Measurements from ENCODE around the gene DCDC2B. TPM values are rescaled to one million over a fixed set of nuclear protein-coding genes. Genes with fewer than 3 reads are reported as not detected.

DCDC2B gene
- polyA plus RNA-seq, 1 donor from 2014 or later: not detected

DNA sequence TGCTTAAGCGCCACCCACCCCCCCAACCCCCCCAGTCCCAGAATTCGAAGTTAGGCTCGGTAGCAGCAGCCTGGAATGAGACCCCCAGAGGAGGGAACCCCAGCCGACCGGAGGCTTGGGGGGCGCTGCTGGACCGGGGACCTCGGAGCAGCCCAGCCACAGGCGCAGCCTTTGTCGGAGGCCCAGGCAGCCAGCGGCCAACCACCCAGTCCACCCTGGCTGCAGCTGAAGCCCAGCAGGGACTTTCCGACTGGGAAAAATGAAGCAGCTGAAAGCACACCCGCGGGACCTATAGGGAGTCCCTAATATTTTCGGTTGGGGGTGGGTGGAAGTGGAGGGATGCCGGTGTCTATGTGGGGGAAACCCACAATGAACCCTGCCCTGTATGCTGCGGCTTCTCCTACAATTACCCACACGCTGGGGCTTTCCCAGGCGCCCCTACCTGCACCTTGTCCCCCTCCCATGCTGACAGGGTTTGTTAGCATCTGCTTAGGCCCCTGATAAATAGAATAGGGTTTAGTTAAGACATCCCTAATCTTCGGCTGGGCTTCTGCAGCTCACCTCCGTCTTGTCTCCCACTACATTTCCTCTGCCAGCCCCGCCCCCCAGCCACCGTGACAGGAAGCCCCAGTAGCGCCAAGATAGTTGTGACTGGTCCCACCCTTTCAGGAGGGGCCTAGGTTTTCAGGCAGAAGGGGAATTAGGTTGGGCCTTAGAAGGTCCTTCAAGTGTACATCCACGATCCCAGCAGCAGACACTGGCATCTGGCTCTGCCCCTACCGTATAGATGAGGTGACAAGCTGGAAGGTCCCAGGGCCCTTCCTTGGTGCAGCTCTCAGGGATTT lies 7.7 kb upstream of the DCDC2B start:
- Mint-ChIP-seq H3K36me3 (peaks cover 3% of the 10 kb centered on the region), H3K4me1 (peaks cover 22 to 32% (median 25%) of the 10 kb centered on the region in 3 donors), H3K4me3 (peak overlapping the region; percentile 90 to 95 (median 93)), H3K27ac (peak overlapping the region; percentile 91 to 96 (median 93)), H3K9me3 (no peaks in the 10 kb centered on the region), H3K27me3 (peaks cover under 1% of the 10 kb centered on the region)

DNA sequence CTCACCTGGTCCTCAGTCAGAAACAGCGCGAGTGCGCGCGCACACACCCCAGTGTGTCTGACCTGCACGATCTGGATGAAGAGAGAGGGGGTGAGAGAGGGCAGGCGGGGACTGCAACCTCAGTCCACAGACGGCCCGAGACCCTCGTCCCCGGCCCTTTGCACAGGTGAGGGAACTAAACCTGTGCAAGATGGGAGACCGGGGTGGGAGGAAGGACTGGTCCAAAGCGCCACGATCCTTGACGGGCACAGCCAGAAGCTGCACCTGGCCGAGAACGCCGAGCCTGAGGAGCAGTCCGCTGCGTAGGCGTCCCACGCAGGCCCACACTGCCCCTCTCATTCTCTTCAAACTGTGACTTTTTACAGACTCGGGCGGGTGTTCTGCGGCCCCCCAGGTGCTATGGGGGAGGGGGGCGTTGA lies 3.9 kb upstream of the DCDC2B start:
- peaks cover 3% of the 10 kb centered on the region for H3K36me3 Mint-ChIP-seq
- peaks cover 3% of the 10 kb centered on the region for H3K27me3 Mint-ChIP-seq
- H3K4me1 Mint-ChIP-seq: peaks cover 36 to 48% (median 38%) of the 10 kb centered on the region in 3 donors
- no peaks in the 10 kb centered on the region for H3K9me3 Mint-ChIP-seq
- peak overlapping the region; percentile 47 to 95 (median 86) for H3K4me3 Mint-ChIP-seq
- peak overlapping the region; percentile 85 to 88 (median 88) for H3K27ac Mint-ChIP-seq

DNA sequence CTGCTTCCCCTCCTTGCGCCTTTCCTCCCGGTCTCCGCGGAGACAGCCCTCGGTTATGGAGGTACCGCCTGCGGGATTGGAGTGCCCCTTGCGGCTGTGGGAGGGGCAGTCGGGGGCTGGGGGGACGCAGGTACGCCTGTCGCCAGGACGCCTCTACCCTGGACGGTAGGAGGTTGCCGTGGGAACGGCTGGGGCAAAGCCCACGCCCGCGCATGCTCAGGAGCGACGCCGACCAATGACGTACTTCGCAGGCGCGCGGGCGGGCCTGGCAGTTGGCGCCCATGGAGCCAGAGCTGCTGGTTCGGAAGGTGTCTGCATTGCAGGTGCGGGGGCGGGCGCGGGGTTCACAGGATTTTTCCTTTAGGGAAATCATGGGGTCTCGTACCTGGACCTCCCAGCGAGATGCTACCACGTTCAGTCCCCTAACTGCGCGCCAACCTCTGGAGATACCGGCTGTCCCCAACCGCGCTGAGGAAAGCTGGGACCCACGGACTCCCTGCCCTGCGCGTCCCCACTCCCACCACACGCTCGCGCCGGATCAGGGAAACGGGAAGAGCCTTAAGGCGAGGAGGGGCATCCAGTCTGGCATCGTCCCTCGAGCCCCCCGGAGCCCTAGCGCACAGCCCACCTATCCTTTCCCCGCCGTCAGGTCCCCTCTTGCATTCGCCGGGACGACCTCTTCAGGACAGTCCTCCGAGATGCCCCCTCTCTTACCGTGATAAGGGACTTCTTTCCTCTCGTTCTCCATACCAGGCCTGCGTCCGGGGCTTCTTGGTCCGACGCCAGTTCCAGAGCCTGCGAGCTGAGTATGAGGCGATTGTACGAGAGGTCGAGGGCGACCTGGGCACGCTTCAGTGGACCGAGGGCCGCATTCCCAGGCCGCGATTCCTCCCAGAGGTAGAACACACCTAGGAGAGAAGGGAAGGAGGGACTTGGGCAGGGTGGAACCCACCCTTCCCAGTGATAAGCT lies 3.2 kb upstream of the DCDC2B start, which contains the start of gene IQCC:
Gene IQCC, plus strand, starts transcription at position 271 of the 970 bp plus-strand sequence. Its CDS starts 11 bp downstream, at position 282.
- Mint-ChIP-seq H3K27ac (peak within 1 kb of the TSS; percentile 85 to 88 (median 88)), H3K4me1 (peaks cover 31 to 44% (median 34%) of the 10 kb centered on the region in 3 donors), H3K4me3 (peak within 1 kb of the TSS; percentile 85 to 95 (median 91)), H3K36me3 (peaks cover 3% of the 10 kb centered on the region), H3K27me3 (peaks cover 3% of the 10 kb centered on the region), H3K9me3 (no peaks in the 10 kb centered on the region)

DNA sequence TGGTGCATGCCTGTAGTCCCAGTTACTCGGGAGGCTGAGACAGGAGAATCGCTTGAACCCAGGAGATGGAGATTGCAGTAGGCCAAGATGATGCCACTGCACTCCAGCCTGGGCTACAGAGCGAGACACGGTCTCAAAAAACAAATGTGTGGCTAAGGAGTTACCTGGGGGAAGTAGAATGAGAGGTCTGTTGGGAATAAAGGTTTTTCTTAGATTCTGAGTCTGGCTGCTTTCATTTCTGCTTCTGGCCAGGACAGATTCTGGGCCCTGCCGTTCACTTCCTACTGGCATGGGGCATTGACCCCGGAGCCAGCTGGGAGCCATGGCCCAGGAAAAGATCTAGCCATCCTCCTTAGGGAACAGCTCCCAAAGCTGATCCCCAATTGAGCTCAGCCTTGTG lies 420 bp upstream of the DCDC2B start:
- peaks cover 20 to 33% (median 20%) of the 10 kb centered on the region in 3 donors for H3K4me1 Mint-ChIP-seq
- peaks cover 3% of the 10 kb centered on the region for H3K36me3 Mint-ChIP-seq
- H3K27ac Mint-ChIP-seq: peak overlapping the region; percentile 63 to 82 (median 69)
- peak overlapping the region in 3 of 4 donors; percentile 43 to 78 (median 46) for H3K4me3 Mint-ChIP-seq
- no peaks in the 10 kb centered on the region for H3K9me3 Mint-ChIP-seq
- H3K27me3 Mint-ChIP-seq: peaks cover 3% of the 10 kb centered on the region

DNA sequence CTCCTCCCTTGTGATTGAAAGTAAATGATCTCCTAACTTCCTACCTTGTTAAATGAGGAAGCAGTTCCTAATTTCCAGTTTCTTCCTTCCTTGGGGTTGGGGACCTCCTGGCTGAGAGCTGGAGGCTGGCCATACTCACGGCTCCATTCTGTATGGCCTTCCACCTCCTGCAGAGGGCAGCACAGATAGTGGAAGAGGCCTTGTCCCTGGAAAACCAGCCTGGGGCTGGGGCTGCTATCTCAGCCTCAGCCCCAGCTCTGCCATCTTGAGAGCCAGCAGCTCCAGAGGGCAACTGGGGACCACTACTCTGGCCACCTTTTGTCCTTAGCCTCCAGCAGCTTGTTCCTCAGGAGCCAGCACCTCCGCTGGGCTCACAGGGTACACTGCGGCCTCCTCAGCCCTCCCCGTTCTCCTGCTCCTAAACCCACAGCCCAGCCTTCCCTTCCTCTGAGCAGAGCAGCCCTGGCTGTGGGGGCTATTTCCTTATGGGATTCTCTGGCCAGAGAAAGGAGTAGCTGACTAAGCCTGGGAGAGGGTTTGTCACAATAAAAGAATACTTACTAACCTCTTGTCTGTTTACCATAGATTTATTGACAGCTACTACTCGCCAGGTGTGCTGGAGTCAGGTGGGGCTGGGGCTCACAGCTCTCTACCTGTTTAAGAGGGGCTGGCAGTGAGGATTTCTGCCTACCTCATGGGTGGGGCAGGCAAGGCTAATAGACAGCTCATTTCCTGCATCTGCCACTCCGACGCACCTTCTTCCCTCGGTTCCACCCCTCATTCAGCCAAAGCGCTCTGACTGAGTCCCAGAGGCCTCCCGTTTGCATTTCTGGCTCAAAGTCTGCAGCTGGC lies 7.0 kb downstream of the DCDC2B start:
- no peaks in the 10 kb centered on the region for H3K27me3 Mint-ChIP-seq
- peaks cover 5 to 12% (median 8%) of the 10 kb centered on the region in 3 donors for H3K4me1 Mint-ChIP-seq
- H3K27ac Mint-ChIP-seq: peak overlapping the region in 1 of 3 donors; percentile 73
- no peaks in the 10 kb centered on the region for H3K9me3 Mint-ChIP-seq
- no peaks in the 10 kb centered on the region for H3K36me3 Mint-ChIP-seq
- peak overlapping the region in 1 of 4 donors; percentile 49 for H3K4me3 Mint-ChIP-seq

DNA sequence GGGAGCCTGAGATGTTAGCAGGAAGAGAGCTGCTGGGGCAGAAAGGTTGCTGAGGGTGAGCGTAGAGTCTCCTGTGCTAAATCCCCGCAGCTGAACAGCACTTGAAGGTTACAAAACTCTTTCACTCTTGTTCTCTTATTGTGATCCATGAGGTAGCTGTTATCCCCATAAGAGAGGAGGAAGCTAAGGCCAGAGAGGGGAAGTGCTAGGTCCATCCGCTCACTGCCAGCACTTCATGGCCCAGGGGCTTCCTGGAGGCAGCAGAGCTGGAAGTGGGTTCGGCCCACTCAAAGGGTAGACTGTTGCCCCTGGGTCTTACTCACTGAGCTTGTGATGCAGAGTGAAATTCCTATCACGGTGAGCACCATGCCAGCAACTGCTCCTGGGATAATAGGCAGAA lies 7.7 kb downstream of the DCDC2B start:
- H3K4me1 Mint-ChIP-seq: peaks cover 5 to 18% (median 11%) of the 10 kb centered on the region in 3 donors
- peak overlapping the region in 2 of 4 donors; percentile 17 to 40 for H3K4me3 Mint-ChIP-seq
- H3K9me3 Mint-ChIP-seq: no peaks in the 10 kb centered on the region
- no peaks in the 10 kb centered on the region for H3K27me3 Mint-ChIP-seq
- H3K27ac Mint-ChIP-seq: no peak overlapping the region
- no peaks in the 10 kb centered on the region for H3K36me3 Mint-ChIP-seq

DNA sequence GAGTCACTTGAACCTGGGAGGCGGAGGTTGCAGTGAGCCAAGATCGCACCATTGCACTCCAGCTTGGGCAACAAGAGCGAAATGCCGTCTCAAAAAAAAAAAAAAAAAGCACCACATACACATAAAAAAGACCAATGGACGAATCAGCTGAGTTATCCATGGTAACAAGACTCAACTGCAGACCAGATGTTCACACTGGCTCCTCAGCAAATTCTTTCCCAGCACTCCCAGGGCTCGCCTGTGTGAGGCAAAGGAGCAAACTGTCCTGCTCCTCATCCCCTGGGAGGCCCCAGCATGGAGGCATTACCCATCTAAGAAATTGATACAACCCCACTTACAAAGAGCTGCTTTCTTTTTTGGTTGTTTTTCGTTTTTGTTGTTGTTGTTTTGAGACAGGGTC lies 10.1 kb downstream of the DCDC2B start:
- Mint-ChIP-seq H3K36me3 (no peaks in the 10 kb centered on the region), H3K4me3 (peak overlapping the region in 1 of 4 donors; percentile 76), H3K9me3 (no peaks in the 10 kb centered on the region), H3K27ac (peak overlapping the region; percentile 25 to 82 (median 56)), H3K4me1 (peaks cover 8 to 26% (median 18%) of the 10 kb centered on the region in 3 donors), H3K27me3 (no peaks in the 10 kb centered on the region)

DNA sequence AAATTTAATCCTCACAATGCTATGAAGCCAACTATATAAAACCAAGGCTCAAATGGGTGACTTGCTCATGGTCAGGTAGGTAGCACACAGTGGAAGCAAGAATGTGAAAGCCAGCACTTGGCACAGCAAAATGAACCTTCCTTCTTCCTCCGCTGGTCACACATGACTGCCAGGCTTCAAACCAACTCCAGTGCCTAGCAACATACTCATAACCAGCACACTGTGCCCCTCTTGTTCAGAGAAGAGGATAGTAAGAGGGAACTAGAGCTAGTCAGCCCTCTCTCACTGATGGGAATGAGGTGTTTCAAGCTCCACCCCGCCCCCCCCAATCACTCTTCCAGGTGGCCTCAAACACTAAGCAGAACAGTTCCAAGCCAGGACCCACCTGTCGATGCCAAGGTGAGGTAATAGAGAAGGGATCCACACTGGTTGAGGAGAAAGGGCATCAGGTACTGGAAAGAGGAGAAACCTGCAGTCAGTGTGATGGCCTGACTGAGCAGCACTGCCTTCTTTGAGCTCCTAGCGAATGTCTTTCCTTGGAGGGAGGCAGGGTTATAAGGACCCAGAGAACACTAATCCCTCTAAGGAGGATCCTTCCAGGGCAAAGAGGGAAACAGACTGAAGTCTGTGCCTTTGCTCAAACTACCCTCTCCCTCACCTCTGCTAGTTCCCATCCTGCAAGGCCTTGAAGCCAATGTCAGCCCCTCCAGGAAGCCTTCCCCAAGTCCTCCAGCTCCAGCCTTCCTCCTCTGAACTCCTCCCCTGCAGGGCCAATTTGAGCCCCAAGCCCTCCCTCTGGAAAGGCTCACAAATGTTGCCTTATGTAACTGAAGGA lies 12.1 kb downstream of the DCDC2B start:
- peaks cover 2% of the 10 kb centered on the region for H3K36me3 Mint-ChIP-seq
- peak overlapping the region; percentile 94 to 96 (median 95) for H3K27ac Mint-ChIP-seq
- peaks cover 12 to 25% (median 22%) of the 10 kb centered on the region in 3 donors for H3K4me1 Mint-ChIP-seq
- H3K27me3 Mint-ChIP-seq: no peaks in the 10 kb centered on the region
- no peaks in the 10 kb centered on the region for H3K9me3 Mint-ChIP-seq
- H3K4me3 Mint-ChIP-seq: peak overlapping the region; percentile 93 to 100 (median 98)

DNA sequence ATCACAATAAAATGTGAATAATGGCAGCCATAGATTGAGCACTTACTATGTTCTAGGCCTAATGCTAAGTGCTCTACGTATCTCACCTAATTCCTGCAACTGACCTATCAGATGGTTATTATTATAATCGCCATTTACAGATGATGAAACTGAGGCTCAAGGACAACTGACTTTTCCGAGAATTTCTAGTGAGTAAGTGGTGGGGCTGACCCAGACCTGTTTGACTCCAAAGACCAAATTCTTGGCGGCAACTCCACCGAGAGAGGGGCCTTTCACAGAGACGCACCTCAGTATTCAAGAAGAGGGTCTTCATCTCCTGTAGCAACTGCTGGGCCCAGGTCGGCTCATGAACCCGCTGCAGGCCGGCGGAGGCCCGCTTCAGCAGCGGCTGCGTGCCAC lies 12.7 kb downstream of the DCDC2B start:
- Mint-ChIP-seq H3K27me3 (no peaks in the 10 kb centered on the region), H3K9me3 (no peaks in the 10 kb centered on the region), H3K4me3 (peak overlapping the region; percentile 93 to 100 (median 98)), H3K36me3 (peaks cover 2% of the 10 kb centered on the region), H3K4me1 (peaks cover 12 to 25% (median 22%) of the 10 kb centered on the region in 3 donors), H3K27ac (peak overlapping the region; percentile 94 to 99 (median 95))

DNA sequence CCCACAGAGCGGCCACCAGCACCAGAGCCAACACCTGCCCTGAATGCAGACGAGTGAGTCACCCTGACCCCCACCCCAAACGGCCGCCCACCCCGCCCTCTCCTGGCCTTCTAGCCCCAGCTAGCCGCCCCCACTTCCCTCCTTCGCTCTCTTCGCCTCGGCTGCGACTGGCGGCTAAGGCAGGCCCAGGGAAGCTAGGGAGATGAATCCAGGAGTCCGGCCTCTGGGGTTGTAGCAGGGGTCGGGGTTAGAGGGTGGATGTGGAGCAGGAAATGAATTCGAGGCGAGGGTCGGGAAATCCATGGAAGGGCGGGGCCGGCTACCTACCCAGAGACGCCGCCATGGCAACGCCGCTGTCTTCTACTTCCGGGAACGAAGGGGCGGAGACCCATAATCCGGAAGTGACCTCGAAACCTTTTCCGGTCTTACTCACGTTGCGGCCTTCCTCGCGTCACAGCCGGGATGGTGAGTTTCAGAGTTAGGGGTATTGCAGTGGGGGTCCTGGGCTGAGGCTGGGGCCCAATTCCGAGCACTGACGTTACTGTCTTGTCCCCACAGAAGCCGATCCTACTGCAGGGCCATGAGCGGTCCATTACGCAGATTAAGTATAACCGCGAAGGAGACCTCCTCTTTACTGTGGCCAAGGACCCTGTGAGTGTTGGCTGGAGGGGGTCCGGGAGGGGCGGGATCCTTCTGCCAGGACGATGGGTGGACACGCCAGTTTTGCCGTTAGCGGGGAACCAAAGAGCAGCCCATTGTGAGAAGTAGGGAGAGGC lies 13.3 kb downstream of the DCDC2B start, which contains the start of the genes EIF3I and TMEM234:
Gene EIF3I, plus strand, starts transcription at position 428 of the 776 bp plus-strand sequence. Its CDS starts 35 bp downstream, at position 463.
Gene TMEM234, minus strand, starts transcription at position 374 of the 776 bp plus-strand sequence. Its CDS starts 31 bp downstream, at position 343.
- H3K36me3 Mint-ChIP-seq: peaks cover 2% of the 10 kb centered on the region
- H3K27me3 Mint-ChIP-seq: no peaks in the 10 kb centered on the region
- peak within 1 kb of the TSS; percentile 93 to 100 (median 98) for H3K4me3 Mint-ChIP-seq
- peaks cover 12 to 25% (median 22%) of the 10 kb centered on the region in 3 donors for H3K4me1 Mint-ChIP-seq
- H3K9me3 Mint-ChIP-seq: no peaks in the 10 kb centered on the region
- peak within 1 kb of the TSS; percentile 94 to 99 (median 95) for H3K27ac Mint-ChIP-seq

DNA sequence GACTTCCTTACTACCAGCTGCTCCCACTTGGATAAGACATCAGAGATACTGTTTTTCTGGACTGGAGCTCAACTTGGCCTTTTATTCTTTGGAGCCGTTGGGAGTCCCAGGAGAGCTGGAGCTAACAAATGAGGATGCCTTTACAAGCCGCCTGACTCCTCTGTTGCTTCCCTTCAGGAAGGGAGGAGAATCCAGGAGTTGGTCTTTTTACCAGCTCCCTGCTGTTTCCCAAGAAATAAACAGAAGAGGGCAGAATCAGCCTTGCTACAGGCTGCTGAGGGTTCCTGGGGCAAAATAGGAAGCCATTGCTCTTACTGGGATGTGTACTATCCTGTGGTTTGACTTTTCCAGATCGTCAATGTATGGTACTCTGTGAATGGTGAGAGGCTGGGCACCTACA lies 14.8 kb downstream of the DCDC2B start:
- Mint-ChIP-seq H3K4me1 (peaks cover 12 to 27% (median 25%) of the 10 kb centered on the region in 3 donors), H3K27ac (peak overlapping the region; percentile 23 to 99 (median 75)), H3K4me3 (peak overlapping the region; percentile 38 to 98 (median 86))

DNA sequence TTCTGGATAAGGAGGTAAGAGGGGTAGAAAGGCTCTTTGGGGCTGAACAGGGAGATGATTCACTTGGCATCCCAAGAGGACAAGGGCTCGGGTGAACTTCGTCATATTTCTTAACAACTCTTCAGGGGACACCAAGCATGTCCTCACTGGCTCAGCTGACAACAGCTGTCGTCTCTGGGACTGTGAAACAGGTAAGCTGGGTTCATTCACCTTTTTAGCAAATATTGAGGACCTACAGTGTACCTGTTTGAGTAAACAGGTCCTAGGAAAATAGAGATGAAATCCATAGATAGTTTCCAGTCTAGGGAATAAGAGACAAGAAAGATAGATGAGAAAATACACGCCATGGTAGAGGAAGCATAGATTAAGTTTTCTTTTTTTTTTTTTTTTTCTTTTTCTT lies 15.4 kb downstream of the DCDC2B start:
- Mint-ChIP-seq H3K4me3 (peak overlapping the region in 3 of 4 donors; percentile 78 to 98 (median 93)), H3K27me3 (no peaks in the 10 kb centered on the region), H3K9me3 (no peaks in the 10 kb centered on the region), H3K4me1 (peaks cover 12 to 27% (median 24%) of the 10 kb centered on the region in 3 donors), H3K36me3 (peaks cover 2% of the 10 kb centered on the region), H3K27ac (peak overlapping the region; percentile 23 to 90 (median 75))

More for the DNA sequence above, 14.8 kb downstream of the DCDC2B start:
- Mint-ChIP-seq H3K27me3 (no peaks in the 10 kb centered on the region), H3K9me3 (no peaks in the 10 kb centered on the region), H3K36me3 (peaks cover 2% of the 10 kb centered on the region)
